HEK293 (cell line): Measurements from ENCODE around the gene CADM3.

Source experiments
- CTCF ChIA-PET: fragments of 350-600 bp; formaldehyde crosslinking; extraction: SDS; loops from one replicate; lab custom pipeline; 2021; ENCODE audit warnings: antibody characterized with exemption; lab: Yijun Ruan, JAX
- POLR2A ChIA-PET: fragments of 300-600 bp; formaldehyde crosslinking; extraction: SDS; loops from one replicate; lab custom pipeline; 2020; ENCODE audit warnings: antibody characterized with exemption, inconsistent platforms; lab: Yijun Ruan, JAX
- H3K27ac ChIP-seq: fragments of 200-500 bp; sonication (Bioruptor generic); 2 replicates; pipeline ENCODE4 v1.5.1; 2014; ENCODE audit warnings: low read depth, low read length, control low read depth, inconsistent platforms; ENCODE audit errors: extremely low read depth
- H3K36me3 ChIP-seq, 2 experiments: fragments of 200-500 bp in 1 of 2; sonication (Bioruptor generic) in 1 of 2; 1 replicate in 1 of 2; 2 replicates in 1 of 2; pipeline ENCODE4 v1.5.1; 2014 to 2017; ENCODE audit warnings: inconsistent platforms in 2 of 2, low read length in 2 of 2; ENCODE audit not compliant: control insufficient read depth in 2 of 2, insufficient read depth in 1 of 2
- H3K4me1 ChIP-seq: fragments of 200-500 bp; sonication (Bioruptor generic); 2 replicates; pipeline ENCODE4 v1.5.1; 2014; ENCODE audit warnings: mild to moderate bottlenecking, low read length, inconsistent platforms; ENCODE audit not compliant: control insufficient read depth, insufficient read depth
- H3K4me3 ChIP-seq: 2 replicates; pipeline ENCODE4 v1.5.1; 2011; ENCODE audit warnings: low read depth, mild to moderate bottlenecking, control low read depth, low read length, moderate library complexity
- H3K9me3 ChIP-seq: fragments of 200-500 bp; sonication (Bioruptor generic); 2 replicates; pipeline ENCODE4 v1.5.1; 2014; ENCODE audit warnings: low read depth, low read length, inconsistent platforms; ENCODE audit not compliant: control insufficient read depth, insufficient read depth
- GLI2 ChIP-seq: fragments of 450-650 bp; formaldehyde crosslinking; IDR thresholded peaks from 2 replicates; pipeline ENCODE4; 2017; ENCODE audit warnings: missing biosample characterization, missing genetic modification characterization, low read depth, borderline replicate concordance
- KLF7 ChIP-seq: fragments of 450-650 bp; formaldehyde crosslinking; IDR thresholded peaks from 2 replicates; pipeline ENCODE4 v1.5.1; 2016; ENCODE audit warnings: missing biosample characterization, missing genetic modification characterization, borderline replicate concordance
- MZF1 ChIP-seq: fragments of 450-650 bp; formaldehyde crosslinking; IDR thresholded peaks from 2 replicates; pipeline ENCODE4 v1.5.1; 2017; ENCODE audit warnings: missing biosample characterization, missing genetic modification characterization, borderline replicate concordance
- OVOL3 ChIP-seq: fragments of 450-650 bp; formaldehyde crosslinking; IDR thresholded peaks from 2 replicates; pipeline ENCODE4 v1.5.1; 2016; ENCODE audit warnings: missing biosample characterization, missing genetic modification characterization
- TSHZ1 ChIP-seq: fragments of 450-650 bp; formaldehyde crosslinking; IDR thresholded peaks from 2 replicates; pipeline ENCODE4 v1.5.1; 2016; ENCODE audit warnings: missing biosample characterization, missing genetic modification characterization, borderline replicate concordance
- ZNF10 ChIP-seq: fragments of 450-650 bp; formaldehyde crosslinking; IDR thresholded peaks from 2 replicates; pipeline ENCODE4 v1.5.1; 2017; ENCODE audit warnings: missing biosample characterization, missing genetic modification characterization
- ZNF112 ChIP-seq: fragments of 450-650 bp; formaldehyde crosslinking; IDR thresholded peaks from 2 replicates; pipeline ENCODE4 v1.5.0; 2017; ENCODE audit warnings: missing biosample characterization, missing genetic modification characterization
- ZNF157 ChIP-seq: fragments of 450-650 bp; formaldehyde crosslinking; IDR thresholded peaks from 2 replicates; pipeline ENCODE4 v1.5.1; 2016; ENCODE audit warnings: missing biosample characterization, missing genetic modification characterization
- ZNF175 ChIP-seq: fragments of 450-650 bp; formaldehyde crosslinking; IDR thresholded peaks from 2 replicates; pipeline ENCODE4 v1.5.1; 2016; ENCODE audit warnings: missing biosample characterization, missing genetic modification characterization
- ZNF2 ChIP-seq: fragments of 450-650 bp; formaldehyde crosslinking; IDR thresholded peaks from 2 replicates; pipeline ENCODE4 v1.5.1; 2016; ENCODE audit warnings: missing biosample characterization, missing genetic modification characterization
- ZNF248 ChIP-seq: fragments of 450-650 bp; formaldehyde crosslinking; IDR thresholded peaks from 2 replicates; pipeline ENCODE4 v1.5.1; 2017; ENCODE audit warnings: missing biosample characterization, missing genetic modification characterization
- ZNF266 ChIP-seq: fragments of 450-650 bp; formaldehyde crosslinking; IDR thresholded peaks from 2 replicates; pipeline ENCODE4 v1.5.1; 2016; ENCODE audit warnings: missing biosample characterization, missing genetic modification characterization, low read depth
- ZNF280C ChIP-seq: fragments of 450-650 bp; formaldehyde crosslinking; IDR thresholded peaks from 2 replicates; pipeline ENCODE4 v1.5.1; 2016; ENCODE audit warnings: missing biosample characterization, missing genetic modification characterization
- ZNF311 ChIP-seq: fragments of 450-650 bp; formaldehyde crosslinking; IDR thresholded peaks from 2 replicates; pipeline ENCODE4 v1.5.1; 2017; ENCODE audit warnings: missing biosample characterization, missing genetic modification characterization, borderline replicate concordance
- ZNF341 ChIP-seq: fragments of 450-650 bp; formaldehyde crosslinking; IDR thresholded peaks from 2 replicates; pipeline ENCODE4; 2016; ENCODE audit warnings: low read depth, missing biosample characterization, missing genetic modification characterization
- ZNF404 ChIP-seq: fragments of 450-650 bp; formaldehyde crosslinking; IDR thresholded peaks from 2 replicates; pipeline ENCODE4 v1.5.1; 2017; ENCODE audit warnings: missing biosample characterization, missing genetic modification characterization
- ZNF629 ChIP-seq: fragments of 450-650 bp; formaldehyde crosslinking; IDR thresholded peaks from 2 replicates; pipeline ENCODE4 v1.5.1; 2017; ENCODE audit warnings: missing biosample characterization, missing genetic modification characterization
- ZNF658 ChIP-seq: fragments of 450-650 bp; formaldehyde crosslinking; IDR thresholded peaks from 2 replicates; pipeline ENCODE4; 2016; ENCODE audit warnings: missing biosample characterization, missing genetic modification characterization
- ZNF677 ChIP-seq: fragments of 450-650 bp; IDR thresholded peaks from 2 replicates; pipeline ENCODE4 v1.5.0; 2018; ENCODE audit warnings: missing biosample characterization, mild to moderate bottlenecking, missing genetic modification characterization, moderate library complexity
- ZNF777 ChIP-seq: fragments of 450-650 bp; formaldehyde crosslinking; IDR thresholded peaks from 2 replicates; pipeline ENCODE4 v1.5.1; 2017; ENCODE audit warnings: missing biosample characterization, missing genetic modification characterization, borderline replicate concordance
- TF ChIP-seq, protein P1 (sequence below): fragments of 450-650 bp; IDR thresholded peaks from 2 replicates; pipeline ENCODE4 v1.5.1; 2018; ENCODE audit warnings: missing biosample characterization, missing genetic modification characterization

CADM3 gene

GRCh38 chr1:159223004-159223403 is 51.6 kb downstream of the CADM3 start:
- Histone ChIP-seq H3K27ac (no peak overlapping the region), H3K9me3 (no peaks in the 10 kb centered on the region), H3K36me3 (no peaks in the 10 kb centered on the region), H3K4me3 (no peak overlapping the region), H3K4me1 (no peaks in the 10 kb centered on the region)
- POLR2A ChIA-PET = no interaction called here
- CTCF ChIA-PET = interaction anchor here (2.5 kb wide), 1 partner anchor 9 kb away, joined by 12 read pairs; no protein-coding TSS in a partner anchor
- TF ChIP-seq ZNF404 (tag by site-specific recombination) (no peak), ZNF2 (tag by site-specific recombination) (no peak)

DNA sequence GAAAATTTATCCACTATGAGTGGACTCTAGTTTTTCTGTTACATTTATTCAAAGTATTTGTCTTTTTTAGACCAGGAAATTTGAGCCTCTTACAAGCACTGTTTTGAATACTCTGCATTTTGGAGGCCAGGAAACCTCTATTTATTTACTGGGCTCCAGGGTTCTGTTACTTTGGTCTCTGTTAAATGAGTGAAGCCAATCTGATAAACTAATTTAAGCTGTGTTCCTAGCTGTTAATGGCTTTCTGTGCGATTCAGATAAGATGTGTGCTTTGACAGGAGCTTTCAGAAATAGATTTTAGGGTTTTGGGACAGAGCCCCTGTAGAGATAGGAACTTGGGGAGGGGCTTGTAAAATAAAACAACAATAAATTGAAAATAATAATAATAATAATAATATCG is 57.1 kb downstream of the CADM3 start:
- no peak overlapping the region for H3K4me3 ChIP-seq
- CTCF ChIA-PET = interaction anchor here (0.6 to 2.9 kb wide), 3 partner anchors 15 to 244 kb away, joined by 6 to 16 read pairs (median 12); no protein-coding TSS in a partner anchor
- POLR2A ChIA-PET = no interaction called here
- H3K4me1 ChIP-seq = no peaks in the 10 kb centered on the region
- no peaks in the 10 kb centered on the region for H3K36me3 ChIP-seq
- TF ChIP-seq ZNF658 (no peak), MZF1 (tag by site-specific recombination) (no peak), ZNF777 (tag by site-specific recombination) (no peak), ZNF677 (tag by site-specific recombination) (no peak), OVOL3 (no peak), ZNF248 (tag by site-specific recombination) (no peak), KLF7 (tag by site-specific recombination) (no peak), ZNF112 (tag by site-specific recombination) (no peak), TSHZ1 (no peak), ZNF175 (tag by site-specific recombination) (no peak), ZNF341 (tag by site-specific recombination) (no peak), ZNF10 (tag by site-specific recombination) (no peak), ZNF266 (no peak), ZNF157 (tag by site-specific recombination) (no peak), GLI2 (no peak), ZNF629 (tag by site-specific recombination) (no peak), ZNF311 (tag by site-specific recombination) (no peak), ZNF280C (no peak)
- TF ChIP-seq, protein P1, sequence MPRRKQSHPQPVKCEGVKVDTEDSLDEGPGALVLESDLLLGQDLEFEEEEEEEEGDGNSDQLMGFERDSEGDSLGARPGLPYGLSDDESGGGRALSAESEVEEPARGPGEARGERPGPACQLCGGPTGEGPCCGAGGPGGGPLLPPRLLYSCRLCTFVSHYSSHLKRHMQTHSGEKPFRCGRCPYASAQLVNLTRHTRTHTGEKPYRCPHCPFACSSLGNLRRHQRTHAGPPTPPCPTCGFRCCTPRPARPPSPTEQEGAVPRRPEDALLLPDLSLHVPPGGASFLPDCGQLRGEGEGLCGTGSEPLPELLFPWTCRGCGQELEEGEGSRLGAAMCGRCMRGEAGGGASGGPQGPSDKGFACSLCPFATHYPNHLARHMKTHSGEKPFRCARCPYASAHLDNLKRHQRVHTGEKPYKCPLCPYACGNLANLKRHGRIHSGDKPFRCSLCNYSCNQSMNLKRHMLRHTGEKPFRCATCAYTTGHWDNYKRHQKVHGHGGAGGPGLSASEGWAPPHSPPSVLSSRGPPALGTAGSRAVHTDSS (tag by site-specific recombination) = no peak
- no peak overlapping the region for H3K27ac ChIP-seq
- no peaks in the 10 kb centered on the region for H3K9me3 ChIP-seq
